ENCODE measurements around the gene POLD2.

Gene POLD2

GRCh38 chr7:44071726-44072363 lies 51.5 kb downstream of the POLD2 start:
- TF ChIP-seq CTCF (IDR thresholded peaks at IDR 0.05; ENCODE audit: insufficient read depth, low read depth, low read length, missing control alignments), result no peak
- no peak for DNase-seq (ENCODE audit: low read depth)
- no peak overlapping the region for H3K4me3 ChIP-seq (ENCODE audit: low read depth, low read length)

- no peak overlapping the region for H3K4me3 ChIP-seq (ENCODE audit: low read depth, low read length)
- no peak for TF ChIP-seq CTCF (IDR thresholded peaks at IDR 0.05; ENCODE audit: insufficient read depth, low read depth, low read length, missing control alignments)
- DNase-seq (ENCODE audit: low read depth), result no peak
These were observed 55.3 kb downstream of the POLD2 start for GRCh38 chr7:44068054-44068453.

- DNase-seq (ENCODE audit: low read depth), result no peak
- H3K4me3 ChIP-seq (ENCODE audit: low read depth, low read length), result no peak overlapping the region
- no peak for TF ChIP-seq CTCF (IDR thresholded peaks at IDR 0.05; ENCODE audit: insufficient read depth, low read depth, low read length, missing control alignments)
These were observed 56.0 kb downstream of the POLD2 start for GRCh38 chr7:44067064-44067951.

GRCh38 chr7:44066494-44067063 lies 56.8 kb downstream of the POLD2 start:
- no peak for DNase-seq (ENCODE audit: low read depth)
- no peak for TF ChIP-seq CTCF (IDR thresholded peaks at IDR 0.05; ENCODE audit: insufficient read depth, low read depth, low read length, missing control alignments)
- no peak overlapping the region for H3K4me3 ChIP-seq (ENCODE audit: low read depth, low read length)

GRCh38 chr7:44066111-44066460 lies 57.3 kb downstream of the POLD2 start:
- no peak for TF ChIP-seq CTCF (IDR thresholded peaks at IDR 0.05; ENCODE audit: insufficient read depth, low read depth, low read length, missing control alignments)
- H3K4me3 ChIP-seq (ENCODE audit: low read depth, low read length), result no peak overlapping the region
- no peak for DNase-seq (ENCODE audit: low read depth)

- no peak for TF ChIP-seq CTCF (IDR thresholded peaks at IDR 0.05; ENCODE audit: insufficient read depth, low read depth, low read length, missing control alignments)
- DNase-seq (ENCODE audit: low read depth), result no peak
- H3K4me3 ChIP-seq (ENCODE audit: low read depth, low read length), result no peak within 1 kb of the TSS
These were observed 57.8 kb downstream of the POLD2 start, which contains the start of gene PGAM2 for GRCh38 chr7:44065431-44066110. Gene PGAM2 (minus strand): TSS chr7:44065567. CDS start chr7:44065529, 38 bp downstream.
